HG03469 (cell line): Measurements from ENCODE around the gene FAM83B.
"Not testable (repeated sequence)": the region's sequence is repeated elsewhere in the genome, so short reads cannot be mapped to it uniquely, and the experiment has no call there.

Source experiments
- ATAC-seq: cut with Tn5 transposase; IDR thresholded peaks from one replicate; pipeline ENCODE4 v1.9.1; 2021; ENCODE audit warnings: mild to moderate bottlenecking, moderate library complexity, moderate number of reproducible peaks; ENCODE audit not compliant: unreplicated experiment

Gene FAM83B, protein sequence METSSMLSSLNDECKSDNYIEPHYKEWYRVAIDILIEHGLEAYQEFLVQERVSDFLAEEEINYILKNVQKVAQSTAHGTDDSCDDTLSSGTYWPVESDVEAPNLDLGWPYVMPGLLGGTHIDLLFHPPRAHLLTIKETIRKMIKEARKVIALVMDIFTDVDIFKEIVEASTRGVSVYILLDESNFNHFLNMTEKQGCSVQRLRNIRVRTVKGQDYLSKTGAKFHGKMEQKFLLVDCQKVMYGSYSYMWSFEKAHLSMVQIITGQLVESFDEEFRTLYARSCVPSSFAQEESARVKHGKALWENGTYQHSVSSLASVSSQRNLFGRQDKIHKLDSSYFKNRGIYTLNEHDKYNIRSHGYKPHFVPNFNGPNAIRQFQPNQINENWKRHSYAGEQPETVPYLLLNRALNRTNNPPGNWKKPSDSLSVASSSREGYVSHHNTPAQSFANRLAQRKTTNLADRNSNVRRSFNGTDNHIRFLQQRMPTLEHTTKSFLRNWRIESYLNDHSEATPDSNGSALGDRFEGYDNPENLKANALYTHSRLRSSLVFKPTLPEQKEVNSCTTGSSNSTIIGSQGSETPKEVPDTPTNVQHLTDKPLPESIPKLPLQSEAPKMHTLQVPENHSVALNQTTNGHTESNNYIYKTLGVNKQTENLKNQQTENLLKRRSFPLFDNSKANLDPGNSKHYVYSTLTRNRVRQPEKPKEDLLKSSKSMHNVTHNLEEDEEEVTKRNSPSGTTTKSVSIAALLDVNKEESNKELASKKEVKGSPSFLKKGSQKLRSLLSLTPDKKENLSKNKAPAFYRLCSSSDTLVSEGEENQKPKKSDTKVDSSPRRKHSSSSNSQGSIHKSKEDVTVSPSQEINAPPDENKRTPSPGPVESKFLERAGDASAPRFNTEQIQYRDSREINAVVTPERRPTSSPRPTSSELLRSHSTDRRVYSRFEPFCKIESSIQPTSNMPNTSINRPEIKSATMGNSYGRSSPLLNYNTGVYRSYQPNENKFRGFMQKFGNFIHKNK

DNA sequence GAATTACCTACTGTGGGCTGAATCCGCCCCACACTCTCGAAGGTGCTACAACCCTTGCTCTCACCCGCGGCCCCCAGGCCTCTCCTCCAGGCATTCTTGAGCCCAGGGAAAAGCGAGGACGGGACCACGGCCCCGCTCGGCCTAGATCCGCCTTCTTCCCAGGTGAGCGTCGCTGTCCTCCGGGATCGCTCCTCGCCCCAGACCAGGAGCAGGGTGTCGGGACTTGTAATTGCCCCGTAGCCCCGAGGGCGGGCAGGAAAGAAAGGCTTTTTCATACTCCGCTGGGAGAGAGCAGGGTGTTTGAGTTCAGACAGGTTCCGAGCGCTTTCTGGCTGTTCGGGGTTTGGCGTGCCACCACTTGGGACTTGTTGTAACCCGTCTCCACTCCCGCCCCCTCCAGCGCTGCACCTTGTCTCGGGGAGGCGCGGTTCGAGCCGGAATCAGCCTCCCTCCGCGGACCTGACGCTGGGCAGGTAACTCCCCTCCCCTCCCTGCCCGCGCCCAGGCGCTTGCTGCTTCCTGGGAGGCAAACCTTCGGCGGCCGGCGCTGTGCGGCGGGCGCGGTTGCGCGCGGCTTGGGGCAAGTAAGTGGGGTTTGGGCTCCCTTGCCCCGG is at the start of gene FAM83B:
Gene FAM83B, plus strand, starts transcription at position 529 of the 614 bp plus-strand sequence. CDS start 23,476 bp downstream, outside the sequence.
- ATAC-seq: no peak

DNA sequence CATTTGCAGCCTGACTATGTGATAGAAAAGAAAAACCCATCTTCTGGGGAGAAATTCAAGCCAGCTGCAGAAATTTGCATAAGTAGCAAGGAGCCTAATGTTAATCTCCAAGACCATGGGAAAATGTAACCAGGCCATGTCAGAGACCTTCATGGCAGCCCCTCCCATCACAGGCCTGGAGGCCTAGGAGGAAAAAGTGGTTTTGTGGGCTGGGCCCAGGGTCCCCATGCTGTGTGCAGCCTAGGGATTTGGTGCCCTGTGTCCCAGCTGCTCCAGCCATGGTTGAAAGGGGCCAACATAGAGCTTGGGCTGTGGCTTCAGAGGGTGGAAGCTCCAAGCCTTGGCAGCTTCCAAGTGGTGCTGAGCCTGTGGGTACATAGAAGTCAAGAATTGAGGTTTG is 49.7 kb upstream of the FAM83B start:
- not testable (repeated sequence) for ATAC-seq

DNA sequence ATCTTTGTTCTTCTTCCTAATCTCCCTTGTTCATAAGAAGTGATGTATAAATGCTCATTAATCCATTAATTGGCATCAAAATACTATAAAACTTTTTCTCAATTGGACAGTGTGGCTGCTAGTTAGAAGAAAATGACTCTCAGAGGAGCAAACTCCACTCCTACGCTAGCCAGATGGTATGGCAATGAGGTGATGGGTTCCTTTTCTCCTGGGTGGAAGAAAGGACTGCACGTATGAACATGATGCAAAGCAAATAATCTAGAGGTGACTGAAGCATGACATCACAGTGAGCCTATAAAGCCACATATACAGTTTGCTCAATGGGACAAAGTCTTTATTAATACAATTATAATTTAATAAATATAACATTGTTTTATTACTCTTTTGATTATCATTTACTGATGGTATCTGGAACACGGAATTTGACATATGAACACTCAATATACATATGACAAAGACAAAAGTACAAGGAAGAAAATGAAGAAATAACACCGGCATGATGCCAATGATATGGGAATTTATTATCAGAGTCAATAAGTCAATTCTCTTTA is 46.4 kb upstream of the FAM83B start:
- no peak for ATAC-seq

DNA sequence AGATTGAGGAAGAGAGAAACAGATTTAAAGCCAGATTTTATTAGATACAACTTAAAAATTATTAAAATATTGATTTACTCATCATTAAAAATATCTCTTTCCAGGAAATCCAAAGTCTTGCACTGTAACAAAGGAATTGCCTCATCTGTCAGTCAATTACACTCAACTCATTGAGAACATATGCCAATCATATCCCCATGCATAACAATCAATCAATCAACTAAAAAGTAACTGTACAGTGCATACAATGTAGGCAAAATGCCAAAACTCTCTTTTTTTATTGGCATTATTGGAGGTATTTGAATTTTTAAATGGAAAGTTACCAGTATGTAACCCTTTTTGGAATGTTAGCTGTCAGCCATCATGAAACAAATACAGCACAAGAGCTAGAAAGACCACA is 45.3 kb upstream of the FAM83B start:
- ATAC-seq: no peak

DNA sequence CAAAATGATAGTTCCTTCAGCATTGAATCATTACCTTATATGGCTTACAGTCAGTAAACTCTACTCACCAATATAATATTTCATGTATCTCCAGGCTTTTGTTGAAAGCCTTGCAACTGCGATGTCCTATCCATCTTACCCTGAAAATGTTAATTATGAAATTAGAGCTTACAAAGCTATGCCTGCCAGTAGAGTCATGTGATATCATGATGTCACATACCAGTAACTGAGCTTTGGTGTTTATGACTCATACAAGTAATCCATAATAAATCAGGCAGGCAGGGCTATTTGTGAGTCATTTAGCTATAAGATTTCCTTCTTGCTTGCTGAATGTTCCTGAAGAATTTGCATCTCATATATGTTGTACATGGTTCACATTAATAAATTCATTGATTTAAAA is 44.9 kb upstream of the FAM83B start:
- no peak for ATAC-seq

DNA sequence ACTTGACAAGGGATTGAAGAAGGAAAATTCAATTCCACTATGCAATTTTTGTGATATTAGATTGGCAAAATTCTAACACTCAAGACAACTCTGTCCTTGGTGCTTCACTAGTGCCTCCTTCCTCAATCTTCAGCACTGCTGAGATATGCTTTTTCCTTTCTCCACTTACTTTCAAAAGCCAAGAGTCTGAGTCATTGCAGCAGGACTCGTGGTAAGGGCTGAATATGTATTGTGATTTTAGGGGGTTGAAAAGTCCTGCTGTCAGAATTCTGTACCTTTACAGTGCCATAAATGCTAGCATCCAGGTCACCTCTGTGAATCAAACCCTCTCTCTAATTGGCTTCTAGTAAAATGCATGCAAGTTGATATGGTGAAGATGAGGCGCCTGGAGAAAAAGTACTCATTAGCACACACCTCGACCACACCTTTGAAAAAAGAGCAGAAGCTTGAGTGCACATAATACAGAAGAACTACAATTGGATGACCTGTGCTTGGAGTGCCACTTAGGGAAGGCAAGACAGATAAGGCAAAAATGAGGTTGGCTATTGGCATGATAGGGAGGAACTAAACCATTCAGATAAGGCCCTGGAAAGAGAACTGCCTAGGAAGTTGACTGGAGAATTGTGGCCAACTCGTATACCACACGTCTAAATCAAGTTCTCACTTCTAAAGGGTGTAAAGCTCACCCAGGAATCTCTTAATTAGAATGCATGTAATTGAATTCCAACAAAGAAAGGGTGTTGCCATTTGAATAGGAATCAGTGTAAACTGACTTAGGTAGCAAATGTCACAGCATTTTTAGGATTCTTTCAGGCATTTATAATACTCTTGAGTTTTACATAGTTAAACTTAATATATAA is 43.6 kb upstream of the FAM83B start:
- no peak for ATAC-seq

DNA sequence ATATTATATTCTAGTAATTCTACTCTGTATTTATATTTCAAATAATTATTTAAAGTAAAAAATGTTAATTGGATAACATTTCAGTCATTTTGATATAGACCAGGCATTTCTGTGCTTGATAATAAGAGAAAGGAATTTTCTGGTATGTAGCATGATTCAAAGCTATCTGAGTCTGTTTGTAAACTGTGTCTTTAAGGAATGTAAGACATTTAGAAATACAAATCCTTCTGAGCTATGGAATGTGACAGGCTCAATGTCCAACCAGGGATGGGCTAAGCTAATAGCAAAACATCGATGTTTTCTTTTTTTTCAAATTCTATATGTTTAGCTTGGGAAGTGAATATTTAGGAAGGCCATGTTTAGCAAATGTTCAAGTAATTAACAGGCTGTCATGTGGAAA is 41.5 kb upstream of the FAM83B start:
- ATAC-seq: no peak

DNA sequence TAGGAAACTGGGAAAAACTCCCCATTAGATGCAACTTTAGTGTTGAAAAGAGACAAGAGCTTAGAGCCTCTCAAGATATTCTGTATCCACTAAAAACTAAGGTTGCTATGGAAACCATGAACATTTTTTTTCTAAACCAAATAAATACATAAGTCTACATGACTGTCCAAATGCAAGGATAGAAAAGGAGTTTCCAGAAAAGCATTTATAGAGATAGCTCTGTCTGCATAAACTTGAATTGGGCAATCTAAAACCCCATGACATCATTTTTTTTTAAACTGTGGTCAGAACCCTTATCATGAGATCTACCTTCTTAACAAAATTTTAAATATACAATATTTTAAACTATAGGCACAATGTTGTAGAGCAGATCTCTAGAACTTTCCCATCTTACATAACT is 36.4 kb upstream of the FAM83B start:
- no peak for ATAC-seq

DNA sequence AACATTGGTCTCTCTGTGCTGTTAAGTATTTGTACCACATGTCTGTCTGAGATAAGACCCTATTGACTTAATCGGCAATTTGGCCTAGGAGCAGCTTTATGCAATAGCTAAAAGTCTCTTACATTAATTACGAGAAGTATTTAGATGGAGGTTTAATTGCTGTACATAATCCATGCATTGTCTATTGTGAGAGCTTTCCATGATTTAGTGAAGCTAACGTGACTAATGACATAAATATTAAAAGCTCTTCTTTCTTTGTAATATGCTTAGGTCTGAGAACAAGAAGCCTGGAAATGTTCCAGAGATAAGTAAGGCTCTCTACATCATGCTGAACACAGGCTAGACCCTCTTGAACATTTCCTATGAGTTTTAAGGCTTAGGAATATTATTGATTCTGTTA is 32.7 kb upstream of the FAM83B start:
- ATAC-seq: no peak

DNA sequence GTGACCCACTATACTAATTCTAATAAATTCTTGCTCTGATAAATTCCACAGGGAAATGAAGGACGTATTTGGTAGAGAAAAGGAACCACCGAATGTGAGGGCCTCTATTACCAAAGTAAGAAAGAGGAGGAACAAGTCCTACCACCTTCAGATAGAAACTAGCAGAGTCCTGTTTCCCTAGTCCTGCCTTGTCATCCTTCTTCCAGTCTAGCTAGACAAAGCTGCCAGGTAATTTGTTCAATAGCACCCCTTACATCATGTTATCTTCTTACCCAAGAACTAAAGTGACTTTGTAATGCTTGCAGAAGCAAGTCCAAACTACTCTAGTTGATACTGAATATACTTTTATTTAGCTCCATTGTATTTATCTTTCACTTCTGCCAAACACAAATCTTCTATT is 29.3 kb upstream of the FAM83B start:
- ATAC-seq: no peak

DNA sequence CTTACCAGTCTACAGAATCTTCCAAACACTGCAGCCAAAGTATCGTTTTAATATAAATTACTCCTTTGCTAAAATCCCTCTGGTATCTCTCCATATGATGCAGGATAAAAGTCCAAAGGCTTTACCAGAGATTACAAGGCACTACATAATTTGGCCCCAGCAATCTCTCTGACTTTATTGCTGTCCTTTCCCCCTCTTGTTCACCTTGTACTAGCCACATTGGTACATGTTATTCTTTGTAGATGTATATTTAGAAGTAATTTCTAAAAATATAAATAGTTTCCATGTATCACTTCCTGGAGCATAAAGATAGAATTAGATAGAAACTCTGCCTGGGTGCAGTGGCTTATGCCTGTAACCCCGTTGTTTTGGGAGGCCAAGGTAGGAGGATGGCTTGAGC is 28.7 kb upstream of the FAM83B start:
- no peak for ATAC-seq

DNA sequence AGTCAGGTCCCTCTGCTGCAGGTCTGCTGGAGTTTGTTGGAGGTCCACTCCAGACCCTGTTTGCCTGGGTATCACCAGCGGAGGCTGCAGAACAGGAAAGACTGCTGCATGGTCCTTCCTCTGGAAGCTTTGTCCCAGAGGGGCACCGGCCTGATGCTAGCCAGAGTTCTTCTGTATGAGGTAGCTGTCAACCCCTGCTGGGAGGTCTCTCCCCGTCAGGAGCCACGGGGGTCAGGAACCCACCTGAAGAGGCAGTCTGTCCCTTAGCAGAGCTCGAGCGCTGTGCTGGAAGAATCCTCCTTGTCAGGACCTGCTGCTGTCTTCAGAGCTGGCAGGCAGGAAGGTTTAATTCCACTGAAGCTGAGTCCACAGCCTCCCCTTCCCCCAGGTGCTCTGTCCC is 22.3 kb upstream of the FAM83B start:
- ATAC-seq: not testable (repeated sequence)

DNA sequence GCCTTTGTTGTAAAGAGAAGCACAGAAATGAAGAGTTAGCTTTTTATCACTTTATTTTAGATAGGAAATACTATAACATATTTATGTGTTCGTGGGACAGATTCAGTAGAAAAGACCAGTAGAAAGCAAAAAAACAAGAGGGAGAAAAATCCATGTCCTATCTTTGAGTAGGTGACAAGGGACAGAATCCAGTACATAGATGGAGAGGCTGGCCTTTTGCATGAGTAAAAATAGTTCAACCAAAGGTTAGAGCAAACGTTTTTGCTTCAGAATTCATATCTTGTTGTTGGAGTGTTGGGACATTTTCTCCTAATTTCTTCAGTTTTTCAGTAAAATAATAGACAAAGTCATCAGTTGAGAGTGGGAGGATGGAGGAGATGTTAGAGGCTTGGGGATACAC is 19.6 kb upstream of the FAM83B start:
- ATAC-seq: no peak

DNA sequence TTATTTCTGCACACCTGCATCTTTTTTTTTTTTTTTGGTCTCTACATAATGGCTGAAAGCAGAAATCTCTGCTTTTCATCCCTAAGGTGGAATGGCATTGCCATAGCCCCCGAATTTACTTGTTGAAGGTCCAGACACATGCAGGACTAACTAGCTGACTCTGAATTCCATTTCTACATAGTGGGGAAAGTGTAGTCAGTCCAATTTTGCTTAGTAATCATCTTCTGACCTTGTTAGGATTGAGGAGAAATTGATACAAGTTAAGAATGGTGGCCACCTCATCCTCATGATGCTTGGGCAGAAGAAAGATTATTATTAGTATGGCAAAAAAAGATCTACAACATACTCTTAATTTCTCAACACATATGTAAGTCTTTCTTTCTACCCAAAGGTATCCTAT is 16.4 kb upstream of the FAM83B start:
- no peak for ATAC-seq

DNA sequence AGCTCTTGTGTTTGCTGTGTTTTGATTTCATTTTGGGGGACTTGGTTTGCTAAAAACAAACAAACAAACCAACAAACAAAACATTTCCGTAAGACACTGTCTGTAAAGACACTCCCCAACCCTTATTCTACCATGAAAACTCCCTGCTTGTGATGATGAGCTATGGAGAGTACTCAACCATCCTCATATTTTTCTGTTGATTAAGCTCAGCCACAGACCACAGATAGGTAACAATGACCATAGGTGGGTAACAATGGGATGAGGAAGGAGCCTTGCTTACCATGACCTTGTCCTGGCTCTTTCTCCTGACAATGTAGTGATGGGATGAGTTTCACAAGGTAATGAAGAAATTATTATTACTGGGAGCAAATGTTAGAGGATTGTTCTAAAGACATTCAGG is 11.4 kb upstream of the FAM83B start:
- no peak for ATAC-seq

DNA sequence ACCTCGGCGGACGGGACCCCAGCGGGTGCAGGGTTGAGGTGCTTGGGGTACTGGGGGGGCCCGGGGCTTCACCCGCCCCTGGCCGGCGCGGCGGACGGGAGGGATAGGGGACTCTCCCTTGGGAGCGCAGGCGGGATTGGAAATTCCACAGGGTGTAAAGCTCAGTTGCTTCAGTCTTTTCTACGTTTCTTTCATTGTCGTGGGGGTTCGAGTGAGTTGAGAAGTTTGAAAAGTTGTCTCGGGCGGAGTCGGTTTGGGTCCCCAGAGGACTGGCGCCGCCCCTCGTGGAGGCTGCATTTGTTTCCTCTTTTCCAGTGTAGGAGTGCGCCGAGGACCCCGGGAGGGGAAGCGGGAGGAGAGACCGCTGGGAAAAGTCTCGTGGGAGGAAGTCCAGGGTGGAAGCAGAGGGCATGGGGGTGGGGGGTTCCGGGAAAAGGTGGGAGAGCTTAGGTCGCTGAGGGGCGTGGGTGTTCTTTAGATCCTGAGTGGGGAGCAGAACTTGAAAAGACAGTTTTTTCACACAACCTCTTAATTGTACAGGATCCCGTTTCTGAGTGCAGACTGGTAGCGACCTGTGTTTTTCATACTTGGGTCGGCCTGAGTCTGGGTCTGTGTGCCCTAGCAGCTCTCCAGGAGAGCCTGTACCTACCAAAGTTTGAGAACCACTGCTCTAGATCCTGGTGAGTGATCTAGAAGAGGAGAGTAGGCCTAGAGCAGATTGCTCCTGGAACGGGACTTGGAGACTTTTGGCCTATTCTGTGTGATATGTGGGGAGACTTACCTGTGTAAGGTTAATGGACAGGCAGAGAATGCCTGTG is 495 bp downstream of the FAM83B start:
- no peak for ATAC-seq

DNA sequence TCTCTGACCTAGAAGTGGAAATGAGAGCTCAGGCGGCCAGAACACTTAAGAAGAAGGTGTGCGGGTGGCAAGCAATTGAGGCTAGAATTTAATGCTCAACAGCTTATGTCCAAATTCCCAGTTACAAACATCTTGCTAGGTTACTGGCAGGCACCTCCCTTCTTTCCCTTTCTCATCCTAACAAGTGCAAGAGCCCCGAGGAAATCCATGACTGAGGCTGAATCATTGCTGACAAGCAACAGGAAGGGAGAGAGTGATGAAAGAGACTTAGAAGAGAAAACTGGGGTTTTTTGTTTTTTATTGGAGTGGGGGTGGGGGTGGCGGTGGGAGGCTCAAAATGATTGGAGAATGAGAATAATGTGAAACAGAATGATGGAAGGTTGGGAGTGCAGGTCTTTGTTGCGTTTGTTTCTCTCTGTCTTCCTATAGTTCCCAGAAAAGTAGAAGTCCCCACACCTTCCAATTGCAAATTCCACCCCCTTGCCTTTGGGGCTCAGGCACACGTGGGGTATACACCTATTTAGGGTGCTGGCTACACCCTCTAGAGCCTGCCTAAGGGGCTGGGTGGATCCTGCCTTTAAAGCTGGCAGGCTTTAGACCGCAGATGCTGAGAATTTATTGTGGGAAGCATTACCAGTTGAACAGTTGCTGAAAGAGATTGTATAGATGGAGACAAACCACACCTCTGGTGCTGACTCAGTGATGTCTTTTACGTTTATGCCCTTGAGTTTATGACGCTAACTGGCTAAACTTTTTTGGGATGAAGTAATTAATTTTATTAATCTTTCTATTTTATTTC is 1.4 kb downstream of the FAM83B start:
- ATAC-seq: no peak

DNA sequence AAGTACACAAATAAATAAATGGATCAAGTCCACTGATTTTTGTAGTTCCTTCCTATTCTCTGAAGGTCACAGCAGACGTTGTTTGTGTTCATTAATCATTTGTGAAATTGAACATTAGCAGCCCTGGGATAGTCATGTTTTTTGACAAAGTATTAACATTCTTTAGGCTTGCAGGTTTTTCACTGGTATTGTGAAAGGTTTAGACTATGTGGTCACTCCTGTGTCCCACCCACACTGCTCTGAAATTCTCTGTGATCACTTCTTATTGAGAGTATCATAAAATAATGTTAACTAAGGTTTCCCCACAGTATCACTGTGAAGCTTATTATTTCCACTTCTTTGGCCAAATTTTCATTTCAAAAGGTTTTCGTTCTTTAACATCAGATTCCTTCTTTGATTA is 3.5 kb downstream of the FAM83B start:
- no peak for ATAC-seq
